K562 (cell line): ENCODE data around the gene ZNF519. TPM values are rescaled to one million over a fixed set of nuclear protein-coding genes. Genes with fewer than 3 reads are reported as not detected.

Experiments used
- ATAC-seq: fragments of 200-7000 bp; cut with Tn5 transposase; 3 replicates; pipeline ENCODE4 v1.9.1; 2020; ENCODE audit warnings: moderate library complexity
- BruUV-seq: library from RNA; stranded (reverse); fragments of 400-500 nt; replicated peaks from 2 replicates; lab custom pipeline; 2021; lab: Mats Ljungman, UMichigan
- CTCF ChIA-PET: fragments of 300-600 bp; formaldehyde crosslinking; extraction: SDS; loops from one replicate; lab custom pipeline; 2021; ENCODE audit warnings: low intra/inter-chr PET ratio; lab: Yijun Ruan, JAX
- POLR2A ChIA-PET: fragments of 300-600, 350-650 bp; sonication (Branson Sonifier 250); formaldehyde crosslinking; extraction: SDS; loops from one replicate; lab custom pipeline; 2021; ENCODE audit warnings: antibody characterized with exemption, inconsistent platforms; lab: Yijun Ruan, JAX
- DNase-seq, 4 experiments: peaks; one replicate each; pipeline versions ENCODE4 v3.0.0 to v3.0.0-alpha.2; 2011 to 2018; ENCODE audit warnings: low spot score in 3 of 4, mixed read lengths in 3 of 4; ENCODE audit errors: extremely low read depth in 1 of 4
- FAIRE-seq: peaks from 2 replicates; lab custom pipeline; 2011; peaks lifted over from hg19 to GRCh38; lab: Jason Lieb, UNC
- H2AFZ ChIP-seq: 2 replicates; pipeline ENCODE4 v1.6.0; 2011; ENCODE audit warnings: low read depth, low read length, control low read depth, inconsistent platforms
- H3K27ac ChIP-seq: fragments of 200-600 bp; 3 replicates; pipeline ENCODE4 v1.8.0; 2011; ENCODE audit warnings: low read depth, mild to moderate bottlenecking, control low read depth, inconsistent platforms, low read length, moderate library complexity, mixed read lengths; ENCODE audit errors: extremely low read depth
- H3K27me3 ChIP-seq, 2 experiments: fragments of 300-600 bp in 1 of 2; 2 replicates in 1 of 2; 3 replicates in 1 of 2; pipeline versions ENCODE4 v1.6.0 to v1.8.0; 2011; ENCODE audit warnings: inconsistent platforms in 2 of 2, low read length in 2 of 2, mild to moderate bottlenecking in 1 of 2, mixed read lengths in 1 of 2, moderate library complexity in 1 of 2; ENCODE audit not compliant: control insufficient read depth in 2 of 2, insufficient read depth in 2 of 2
- H3K36me3 ChIP-seq: fragments of 300-600 bp; 3 replicates; pipeline ENCODE4 v1.8.0; 2011; ENCODE audit warnings: mild to moderate bottlenecking, low read length, inconsistent platforms; ENCODE audit not compliant: control insufficient read depth, insufficient read depth
- H3K4me1 ChIP-seq, 2 experiments: fragments of 200-600 bp in 1 of 2; replicated peaks in 1 of 2; 2 replicates in 1 of 2; 3 replicates in 1 of 2; pipeline versions ENCODE4 v1.5.1 to v1.8.0; 2011; ENCODE audit warnings: inconsistent platforms in 2 of 2, low read length in 2 of 2, mild to moderate bottlenecking in 1 of 2, mixed read lengths in 1 of 2, moderate library complexity in 1 of 2; ENCODE audit not compliant: control insufficient read depth in 2 of 2, insufficient read depth in 2 of 2
- H3K4me2 ChIP-seq: 2 replicates; pipeline ENCODE4 v1.6.1; 2011; ENCODE audit warnings: low read length, control low read depth, inconsistent platforms, mixed read lengths; ENCODE audit not compliant: insufficient read depth
- H3K4me3 ChIP-seq: fragments of 200-600 bp; sonication (generic), shearing (Covaris generic); 2 replicates; pipeline ENCODE4 v1.5.1; 2016; ENCODE audit warnings: control low read depth, inconsistent platforms
- H3K79me2 ChIP-seq: fragments of 200-600 bp; 3 replicates; pipeline ENCODE4 v1.8.0; 2011; ENCODE audit warnings: low read length, inconsistent platforms; ENCODE audit not compliant: control insufficient read depth, insufficient read depth
- H3K9ac ChIP-seq, 2 experiments: 2 replicates each; pipeline versions ENCODE4 v1.6.0 to v1.6.1; 2011; ENCODE audit warnings: low read depth in 2 of 2, low read length in 2 of 2, control low read depth in 1 of 2, inconsistent platforms in 1 of 2, mild to moderate bottlenecking in 1 of 2, mixed read lengths in 1 of 2; ENCODE audit not compliant: insufficient read depth in 1 of 2
- H3K9me1 ChIP-seq: one replicate; pipeline ENCODE4 v1.6.0; 2011; ENCODE audit warnings: inconsistent platforms, mild to moderate bottlenecking, low read length, moderate library complexity; ENCODE audit not compliant: control insufficient read depth, insufficient read depth
- H3K9me3 ChIP-seq: replicated peaks from 2 replicates; pipeline ENCODE4 v1.5.1; 2011; ENCODE audit warnings: low read depth, low read length, inconsistent platforms; ENCODE audit not compliant: control insufficient read depth, insufficient read depth
- H4K20me1 ChIP-seq: replicated peaks from 2 replicates; pipeline ENCODE4 v1.6.1; 2011; ENCODE audit warnings: low read length, inconsistent platforms, mixed read lengths; ENCODE audit not compliant: control insufficient read depth, insufficient read depth
- COPS2 ChIP-seq: fragments of 450-650 bp; conservative IDR thresholded peaks from 2 replicates; pipeline ENCODE4 v1.6.1; 2016; ENCODE audit warnings: mild to moderate bottlenecking, moderate library complexity
- ERF ChIP-seq: fragments of 450-650 bp; formaldehyde crosslinking; IDR thresholded peaks from 2 replicates; pipeline ENCODE4 v1.4.0; 2020; ENCODE audit warnings: mild to moderate bottlenecking, mixed read lengths
- GTF2F1 ChIP-seq: IDR thresholded peaks from 2 replicates; pipeline ENCODE4 v1.6.1; 2011; ENCODE audit warnings: low read depth, low read length, improper control_type of control experiment
- MTA3 ChIP-seq: fragments of 450-650 bp; formaldehyde crosslinking; IDR thresholded peaks from 2 replicates; pipeline ENCODE4 v1.6.1; 2017; ENCODE audit warnings: mild to moderate bottlenecking, borderline replicate concordance
- TAF15 ChIP-seq: fragments of 200-400 bp; formaldehyde crosslinking; IDR thresholded peaks from 2 replicates; pipeline ENCODE4 v1.6.1; 2017; ENCODE audit warnings: mild to moderate bottlenecking, low read depth, low read length, moderate library complexity
- ZNF197 ChIP-seq: fragments of 200-800 bp; sonication (Bioruptor generic); IDR thresholded peaks from 2 replicates; pipeline ENCODE4 v1.6.1; 2016; ENCODE audit warnings: low read depth, missing genetic modification characterization, missing compliant biosample characterization
- ZNF444 ChIP-seq: fragments of 250-450 bp; sonication (Bioruptor Pico); IDR thresholded peaks from 2 replicates; pipeline ENCODE4 v1.4.0; 2020; ENCODE audit warnings: mild to moderate bottlenecking, moderate library complexity
- ZNF592 ChIP-seq: fragments of 450-650 bp; IDR thresholded peaks from 2 replicates; pipeline ENCODE4 v1.6.1; 2017; ENCODE audit warnings: antibody characterized with exemption, mild to moderate bottlenecking
- WGBS: fragments of 100-300 bp; shearing (Covaris generic); methylation state at CpG from one replicate; pipeline ENCODE4 v1.1.6; 2016; ENCODE audit warnings: low coverage, mixed read lengths; ENCODE audit not compliant: insufficient coverage; ENCODE audit errors: missing lambda C conversion rate; 5-methylcytosine and 5-hydroxymethylcytosine counted together
- in situ Hi-C: fragments of 300-500 bp; cut with MboI; formaldehyde crosslinking; loops from 4 replicates; pipeline ENCODE4 v1.15.0; 2018; ENCODE audit warnings: inconsistent platforms, mixed read lengths
- intact Hi-C: fragments of 100-400 bp; cut with micrococcal nuclease; formaldehyde crosslinking; loops from 2 replicates; pipeline ENCODE4 v1.14.2; 2022
- polyA plus RNA-seq, 8 experiments: library from polyadenylated mRNA; depleted of rRNA in 4 of 8; stranded (reverse) in 5 of 8; unstranded in 3 of 8; fragments of >200 nt; fragmentation: Nextera tagmentation in 2 of 8; fragmentation: Illumina TruSeq in 1 of 8; extraction: Ambion mirVana in 2 of 8; extraction: Trizol in 1 of 8; gene quantifications; 2 replicates each; pipeline versions ENCODE4 v1.2.1 to v1.2.3, GENCODE V29; 2011 to 2014; ENCODE audit warnings: inconsistent platforms in 1 of 8, missing spikeins in 1 of 8
- total RNA-seq, 7 experiments: library from RNA; depleted of rRNA in 6 of 7; stranded (reverse); fragments of >200 nt in 6 of 7; fragmentation: Illumina TruSeq in 2 of 7; extraction: Trizol in 2 of 7; gene quantifications; 2 replicates each; pipeline versions ENCODE4 v1.2.1 to v1.2.3, GENCODE V29; 2011 to 2021; ENCODE audit warnings: low replicate concordance in 1 of 7

The ZNF519 gene
- total and polyA plus RNA-seq, 9 of the 15 experiments (the other 6 are each of a cell fraction or from before 2014, with no cell fraction given): 5.1 to 15.1 (median 7.9) TPM

GRCh38 chr18:14097761-14098160 lies 34.5 kb downstream of the ZNF519 start:
- ChIA-PET CTCF (no interaction called here), POLR2A (no interaction called here)
- Histone ChIP-seq H3K27ac (no peak overlapping the region), H2AFZ (no peak overlapping the region), H3K27me3 (no peaks in the 10 kb centered on the region), H3K9ac (no peak overlapping the region), H3K4me1 (no peaks in the 10 kb centered on the region), H3K4me2 (no peak overlapping the region), H3K79me2 (no peaks in the 10 kb centered on the region), H3K4me3 (no peak overlapping the region), H3K9me3 (no peaks in the 10 kb centered on the region; the same call in 1 of the 2 replicates), H3K9me1 (no peaks in the 10 kb centered on the region), H4K20me1 (no peaks in the 10 kb centered on the region), H3K36me3 (no peaks in the 10 kb centered on the region)
- BruUV-seq: no TSS peak
- intact Hi-C loops (no loop called here), in situ Hi-C loops (no loop called here)
- WGBS: 34% methylated on average over 2 of the region's 2 CpGs
- ATAC-seq: no peak
- no peak for TF ChIP-seq TAF15
- no peak for TF ChIP-seq COPS2
- TF ChIP-seq ZNF592: no peak
- no peak for TF ChIP-seq GTF2F1
- TF ChIP-seq ERF (CRISPR knock-in tag): no peak
- no peak for TF ChIP-seq MTA3
- TF ChIP-seq ZNF444 (CRISPR knock-in tag): no peak
- no peak for TF ChIP-seq ZNF197 (CRISPR knock-in tag)
- FAIRE-seq: no peak
- DNase-seq: no peak
